ENCODE data around the gene SEPTIN11. TPM values are rescaled to one million over a fixed set of nuclear protein-coding genes. Genes with fewer than 3 reads are reported as not detected.

The SEPTIN11 gene
- total RNA-seq, 1 donor from 2014 or later = 9.2 TPM

DNA sequence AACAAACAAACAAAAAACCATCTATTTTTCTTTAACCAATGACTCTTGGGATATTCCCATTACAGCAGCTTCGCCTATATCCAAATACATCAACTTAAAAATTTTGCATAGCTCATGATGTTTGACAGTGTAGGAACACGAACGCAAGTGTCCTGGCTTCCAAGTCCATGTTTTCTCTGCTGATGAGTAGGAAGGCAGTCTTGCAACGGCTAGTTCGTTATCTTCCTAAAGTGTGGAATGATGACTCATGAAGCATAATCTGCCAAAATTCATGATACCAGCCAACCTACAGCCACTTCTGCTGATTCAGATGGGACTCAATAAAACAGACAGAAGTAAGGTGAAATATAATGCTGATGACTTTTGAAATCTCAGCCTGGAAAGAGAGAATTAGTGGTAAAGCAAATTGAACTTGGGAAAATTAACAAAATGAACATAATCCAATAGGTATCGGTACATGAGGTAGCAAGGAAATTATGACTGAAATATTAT, 6.4 kb upstream of the SEPTIN11 start:
- Mint-ChIP-seq H3K36me3 (ENCODE audit: low read depth) (no peaks in the 10 kb centered on the region), H3K27me3 (ENCODE audit: low read depth) (peaks cover 74% of the 10 kb centered on the region), H3K9me3 (no peaks in the 10 kb centered on the region), H3K4me3 (ENCODE audit: low read depth) (no peak overlapping the region), H3K4me1 (ENCODE audit: low read depth) (no peaks in the 10 kb centered on the region), H3K27ac (no peak overlapping the region)
- no peak for DNase-seq (ENCODE audit: low spot score)
- intact Hi-C loops (cut with micrococcal nuclease) = no loop called here

DNA sequence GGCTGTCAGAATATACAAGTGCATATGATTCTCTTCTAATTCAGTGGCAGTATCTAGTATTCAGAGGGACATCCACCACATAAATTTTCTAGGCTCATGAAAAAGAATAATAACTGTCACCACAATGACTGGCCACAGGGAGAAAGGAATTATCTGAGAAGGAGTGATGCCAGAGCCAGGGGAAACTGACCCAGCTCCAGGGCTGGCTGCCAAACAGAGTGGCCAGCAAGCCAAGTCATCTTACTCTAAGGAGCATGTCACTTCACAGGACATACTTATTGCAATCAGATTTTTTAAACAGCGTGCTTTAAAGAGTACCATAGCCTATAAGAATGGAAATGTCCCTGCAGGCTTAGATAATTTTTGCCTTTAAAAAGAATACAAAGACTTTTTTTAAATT, 5.8 kb upstream of the SEPTIN11 start:
- peaks cover 76% of the 10 kb centered on the region for H3K27me3 Mint-ChIP-seq (ENCODE audit: low read depth)
- no peaks in the 10 kb centered on the region for H3K9me3 Mint-ChIP-seq
- peaks cover 3% of the 10 kb centered on the region for H3K4me1 Mint-ChIP-seq (ENCODE audit: low read depth)
- no peaks in the 10 kb centered on the region for H3K36me3 Mint-ChIP-seq (ENCODE audit: low read depth)
- H3K4me3 Mint-ChIP-seq (ENCODE audit: low read depth) = no peak overlapping the region
- no peak for DNase-seq (ENCODE audit: low spot score)
- H3K27ac Mint-ChIP-seq = no peak overlapping the region
- intact Hi-C loops (cut with micrococcal nuclease) = no loop called here

- no peak overlapping the region for H3K4me3 Mint-ChIP-seq (ENCODE audit: low read depth)
- no peaks in the 10 kb centered on the region for H3K9me3 Mint-ChIP-seq
- DNase-seq (ENCODE audit: low spot score) = no peak
- H3K27ac Mint-ChIP-seq = no peak overlapping the region
- no peaks in the 10 kb centered on the region for H3K36me3 Mint-ChIP-seq (ENCODE audit: low read depth)
- H3K27me3 Mint-ChIP-seq (ENCODE audit: low read depth) = peaks cover 77% of the 10 kb centered on the region
- intact Hi-C loops (cut with micrococcal nuclease) = no loop called here
- H3K4me1 Mint-ChIP-seq (ENCODE audit: low read depth) = peaks cover 8% of the 10 kb centered on the region
Measured at GRCh38 chr4:76947369-76947768, 2.2 kb upstream of the SEPTIN11 start.

DNA sequence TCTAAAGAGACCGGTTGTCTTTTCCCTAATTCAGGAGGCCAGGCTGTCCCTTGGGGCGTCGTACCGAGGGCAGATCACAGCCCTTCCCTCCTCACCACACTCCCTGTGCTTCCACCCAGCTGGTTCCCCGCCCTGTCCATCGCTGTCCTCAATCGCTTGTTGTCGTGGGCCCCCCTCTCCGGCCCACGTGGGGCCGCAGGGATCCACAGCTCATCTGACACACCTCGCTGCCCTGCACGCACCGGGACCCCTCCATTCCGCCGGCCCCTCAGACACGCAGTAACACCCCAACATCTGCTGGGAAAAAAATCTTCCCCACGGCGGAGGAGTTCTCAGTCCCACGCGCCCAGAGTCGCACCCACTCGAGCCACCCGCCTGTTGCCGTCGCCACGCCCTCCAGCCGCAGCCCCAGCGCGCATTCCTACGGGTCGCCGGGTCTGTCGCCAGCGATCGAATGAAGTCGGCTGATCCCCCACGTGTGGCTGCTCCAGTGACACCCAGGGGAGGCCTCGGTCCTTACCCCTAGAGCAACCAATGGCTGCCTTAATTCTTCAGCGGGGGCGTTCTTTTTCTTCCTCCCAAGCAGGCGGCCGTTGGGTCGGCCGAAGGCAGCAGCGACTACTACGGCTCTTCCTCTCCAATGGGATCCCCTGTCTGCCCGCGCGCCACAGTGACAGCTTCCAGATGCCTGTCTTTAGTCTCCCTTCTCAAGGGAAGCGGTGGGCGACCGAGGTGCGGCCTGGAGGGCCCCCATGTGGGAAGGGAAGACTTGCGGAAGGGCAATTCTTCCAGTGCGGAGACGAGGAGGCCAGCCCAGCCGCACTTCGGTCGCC, 893 bp upstream of the SEPTIN11 start:
- Mint-ChIP-seq H3K4me3 (ENCODE audit: low read depth) (peak overlapping the region; percentile 52), H3K36me3 (ENCODE audit: low read depth) (no peaks in the 10 kb centered on the region), H3K27ac (no peak overlapping the region), H3K4me1 (ENCODE audit: low read depth) (peaks cover 8% of the 10 kb centered on the region), H3K27me3 (ENCODE audit: low read depth) (peaks cover 78% of the 10 kb centered on the region), H3K9me3 (no peaks in the 10 kb centered on the region)
- intact Hi-C loops (cut with micrococcal nuclease) = no loop called here
- no peak for DNase-seq (ENCODE audit: low spot score)

DNA sequence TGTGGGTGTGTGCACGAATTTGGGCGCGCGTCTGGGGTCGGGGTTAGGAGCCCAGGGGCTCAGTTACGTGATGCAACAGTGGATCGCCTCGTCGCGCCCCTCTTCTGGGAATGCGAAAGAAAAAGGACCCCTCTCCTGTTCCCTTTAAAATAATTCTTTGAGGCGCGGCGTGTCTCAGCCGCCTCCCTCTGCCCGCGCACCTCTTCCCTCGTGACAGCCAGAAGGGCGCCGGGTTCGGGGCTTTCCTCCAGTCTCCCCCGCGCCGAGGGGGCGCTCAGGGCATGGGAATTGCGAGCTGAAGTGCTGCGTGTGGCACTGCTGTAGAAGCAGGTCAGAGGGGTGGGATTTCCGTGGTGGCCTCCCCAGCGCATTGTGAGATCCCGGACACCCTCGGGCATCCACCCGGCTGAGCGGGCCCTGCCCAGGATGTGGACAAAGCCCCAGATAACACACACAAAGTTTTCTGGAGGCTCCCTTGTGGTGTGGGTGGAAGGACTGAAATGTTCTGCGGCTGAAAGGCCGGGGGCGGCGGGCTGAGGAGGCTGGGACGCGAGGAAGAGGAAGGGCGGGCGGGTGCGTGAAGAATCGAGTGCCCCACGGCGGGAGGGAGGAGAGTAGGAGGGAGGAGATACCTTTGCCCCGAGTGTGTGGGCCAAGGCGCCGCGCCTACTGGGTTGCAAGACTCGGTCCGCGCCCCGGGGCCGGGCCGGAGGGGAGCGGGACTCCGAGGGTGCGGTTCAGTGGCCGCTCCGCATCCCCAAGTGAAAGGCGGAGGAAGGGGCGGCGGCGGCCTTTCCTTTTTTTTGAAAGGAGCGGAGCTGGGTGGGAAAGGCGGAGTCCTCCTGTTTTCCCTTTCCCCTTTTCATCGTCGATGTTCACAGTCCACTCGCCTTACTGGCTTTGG, 752 bp downstream of the SEPTIN11 start:
- Mint-ChIP-seq H3K4me3 (ENCODE audit: low read depth) (peak overlapping the region; percentile 70), H3K9me3 (no peaks in the 10 kb centered on the region), H3K36me3 (ENCODE audit: low read depth) (no peaks in the 10 kb centered on the region), H3K4me1 (ENCODE audit: low read depth) (peaks cover 8% of the 10 kb centered on the region), H3K27me3 (ENCODE audit: low read depth) (peaks cover 81% of the 10 kb centered on the region), H3K27ac (no peak overlapping the region)
- intact Hi-C loops (cut with micrococcal nuclease) = loop anchor here (5.0 kb wide), 1 partner anchor 37 kb away; no protein-coding TSS in a partner anchor
- no peak for DNase-seq (ENCODE audit: low spot score)

GRCh38 chr4:76950956-76951671, 1.6 kb downstream of the SEPTIN11 start:
- Mint-ChIP-seq H3K36me3 (ENCODE audit: low read depth) (no peaks in the 10 kb centered on the region), H3K27ac (no peak overlapping the region), H3K9me3 (no peaks in the 10 kb centered on the region), H3K4me1 (ENCODE audit: low read depth) (peaks cover 8% of the 10 kb centered on the region), H3K4me3 (ENCODE audit: low read depth) (peak overlapping the region; percentile 70), H3K27me3 (ENCODE audit: low read depth) (peaks cover 81% of the 10 kb centered on the region)
- DNase-seq (ENCODE audit: low spot score) = no peak
- intact Hi-C loops (cut with micrococcal nuclease) = loop anchor here (5.0 kb wide), 1 partner anchor 36 kb away; no protein-coding TSS in a partner anchor

GRCh38 chr4:76951672-76952010, 2.1 kb downstream of the SEPTIN11 start:
- Mint-ChIP-seq H3K9me3 (no peaks in the 10 kb centered on the region), H3K4me3 (ENCODE audit: low read depth) (no peak overlapping the region), H3K36me3 (ENCODE audit: low read depth) (no peaks in the 10 kb centered on the region), H3K4me1 (ENCODE audit: low read depth) (peaks cover 8% of the 10 kb centered on the region), H3K27me3 (ENCODE audit: low read depth) (peaks cover 78% of the 10 kb centered on the region), H3K27ac (no peak overlapping the region)
- DNase-seq (ENCODE audit: low spot score) = no peak
- intact Hi-C loops (cut with micrococcal nuclease) = loop anchor here (5.0 kb wide), 1 partner anchor 36 kb away; no protein-coding TSS in a partner anchor

DNA sequence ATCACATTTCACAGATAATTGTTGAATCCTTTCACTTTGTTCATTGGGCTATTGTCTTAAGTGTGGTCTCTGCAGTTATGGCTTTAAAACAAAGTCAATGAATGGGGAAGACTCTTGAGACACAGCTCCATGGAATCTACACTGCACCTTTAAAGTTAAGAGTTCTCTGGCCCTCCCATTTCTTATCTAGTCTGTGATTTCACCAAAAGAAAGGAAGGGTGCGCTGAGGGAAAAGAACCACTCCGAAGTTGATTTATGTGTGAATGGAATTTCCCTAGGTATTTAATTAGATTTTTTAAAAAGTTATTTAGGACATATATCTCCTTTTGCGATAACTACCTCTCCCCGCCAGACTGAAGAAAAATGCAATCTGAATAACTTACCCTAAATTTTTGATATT, 2.5 kb downstream of the SEPTIN11 start:
- Mint-ChIP-seq H3K4me3 (ENCODE audit: low read depth) (no peak overlapping the region), H3K9me3 (no peaks in the 10 kb centered on the region), H3K36me3 (ENCODE audit: low read depth) (no peaks in the 10 kb centered on the region), H3K27ac (no peak overlapping the region), H3K4me1 (ENCODE audit: low read depth) (peaks cover 8% of the 10 kb centered on the region), H3K27me3 (ENCODE audit: low read depth) (peaks cover 78% of the 10 kb centered on the region)
- DNase-seq (ENCODE audit: low spot score) = no peak
- intact Hi-C loops (cut with micrococcal nuclease) = loop anchor here (5.0 kb wide), 1 partner anchor 35 kb away; no protein-coding TSS in a partner anchor

DNA sequence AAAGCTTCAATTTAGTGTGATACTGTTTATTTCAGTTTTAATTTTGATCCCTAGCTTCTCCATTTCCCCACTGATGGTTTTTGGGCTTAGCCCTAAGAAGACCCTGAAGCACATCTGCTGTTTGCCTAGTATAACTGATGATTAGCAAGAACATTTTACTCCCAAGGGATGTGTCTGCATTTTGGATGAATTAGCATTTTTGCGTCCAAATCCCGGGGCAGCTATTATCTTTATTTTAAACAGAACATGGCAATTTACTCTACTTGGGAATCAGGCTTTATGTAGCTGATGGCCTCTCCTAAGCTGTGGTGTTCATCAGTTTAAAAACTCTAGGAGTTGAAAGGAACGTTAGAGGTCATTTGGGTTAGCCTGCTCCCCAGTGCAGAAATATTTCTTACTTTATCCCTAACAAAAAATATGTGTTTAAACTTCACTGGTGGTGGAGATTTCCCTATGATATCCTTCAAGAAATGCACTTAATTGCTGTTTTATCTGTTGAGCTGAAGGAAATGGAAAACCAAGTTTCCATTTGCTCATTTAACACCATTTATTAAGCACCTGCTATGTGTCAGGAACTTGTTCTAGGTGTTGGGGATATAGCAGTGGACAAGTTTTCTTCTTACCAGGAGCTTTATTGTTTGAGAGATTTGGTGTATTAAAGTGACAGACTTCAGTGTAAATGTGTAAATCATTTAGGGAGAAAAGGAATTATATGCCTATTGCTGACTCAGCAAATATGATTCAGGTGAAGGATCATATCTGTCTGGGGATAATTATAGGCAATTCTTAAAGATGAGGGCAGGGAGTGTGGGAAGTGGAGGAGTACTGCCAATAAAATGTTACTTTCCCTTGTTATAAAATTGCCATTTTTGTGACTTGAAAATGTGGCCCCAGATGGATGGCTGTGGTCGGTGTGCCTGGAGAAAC, 3.4 kb downstream of the SEPTIN11 start:
- peaks cover 8% of the 10 kb centered on the region for H3K4me1 Mint-ChIP-seq (ENCODE audit: low read depth)
- intact Hi-C loops (cut with micrococcal nuclease) = loop anchor here (5.0 kb wide), 1 partner anchor 34 kb away; no protein-coding TSS in a partner anchor
- no peaks in the 10 kb centered on the region for H3K36me3 Mint-ChIP-seq (ENCODE audit: low read depth)

GRCh38 chr4:76953956-76954355, 4.4 kb downstream of the SEPTIN11 start:
- no peak for DNase-seq (ENCODE audit: low spot score)
- H3K4me3 Mint-ChIP-seq (ENCODE audit: low read depth) = no peak overlapping the region
- peaks cover 3% of the 10 kb centered on the region for H3K4me1 Mint-ChIP-seq (ENCODE audit: low read depth)
- H3K27ac Mint-ChIP-seq = no peak overlapping the region
- no peaks in the 10 kb centered on the region for H3K9me3 Mint-ChIP-seq
- no peaks in the 10 kb centered on the region for H3K36me3 Mint-ChIP-seq (ENCODE audit: low read depth)
- H3K27me3 Mint-ChIP-seq (ENCODE audit: low read depth) = peaks cover 76% of the 10 kb centered on the region
- intact Hi-C loops (cut with micrococcal nuclease) = loop anchor here (5.0 kb wide), 1 partner anchor 33 kb away; no protein-coding TSS in a partner anchor

More for the DNA sequence above, 3.4 kb downstream of the SEPTIN11 start:
- Mint-ChIP-seq H3K27me3 (ENCODE audit: low read depth) (peaks cover 78% of the 10 kb centered on the region), H3K27ac (no peak overlapping the region), H3K4me3 (ENCODE audit: low read depth) (no peak overlapping the region), H3K9me3 (no peaks in the 10 kb centered on the region)
- no peak for DNase-seq (ENCODE audit: low spot score)

DNA sequence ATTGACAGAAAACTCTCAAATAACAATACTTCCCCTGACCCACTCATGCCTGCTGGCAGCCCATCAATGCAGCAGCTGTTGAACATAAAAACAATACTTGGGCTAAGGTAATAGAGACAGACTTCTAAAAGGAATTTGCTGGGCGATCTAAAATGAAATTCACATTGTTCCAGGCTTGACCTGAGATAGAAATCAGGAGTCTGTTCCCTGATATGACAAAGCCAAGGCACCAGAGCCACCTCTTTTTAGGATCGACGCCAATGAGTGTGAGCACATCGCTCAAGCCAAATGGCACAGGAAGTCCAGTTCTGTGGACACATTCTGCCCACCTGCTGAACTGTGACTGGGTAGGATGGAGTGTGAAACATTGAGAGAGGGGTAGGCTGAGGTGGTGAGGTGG, 4.9 kb downstream of the SEPTIN11 start:
- no peak overlapping the region for H3K4me3 Mint-ChIP-seq (ENCODE audit: low read depth)
- H3K27me3 Mint-ChIP-seq (ENCODE audit: low read depth) = peaks cover 79% of the 10 kb centered on the region
- H3K36me3 Mint-ChIP-seq (ENCODE audit: low read depth) = no peaks in the 10 kb centered on the region
- H3K4me1 Mint-ChIP-seq (ENCODE audit: low read depth) = peaks cover 3% of the 10 kb centered on the region
- H3K27ac Mint-ChIP-seq = no peak overlapping the region
- intact Hi-C loops (cut with micrococcal nuclease) = loop anchor here (5.0 kb wide), 1 partner anchor 33 kb away; no protein-coding TSS in a partner anchor
- no peaks in the 10 kb centered on the region for H3K9me3 Mint-ChIP-seq
- no peak for DNase-seq (ENCODE audit: low spot score)

Measured in activated T-helper 2 cell treated with anti-CD3 and anti-CD28 coated beads, Interferon-gamma antibody, Interleukin-2, Interleukin-4, amounts not matched to agents 10 μg/mL and 5 μg/mL and 100 μg/mL, durations not matched to agents 14 hours and 24 hours and 36 hours (primary cell).